Thoracic aorta (tissue), 2 donors: ENCODE data around the gene LRRC8D. TPM values are rescaled to one million over a fixed set of nuclear protein-coding genes. Genes with fewer than 3 reads are reported as not detected.
"Not testable (repeated sequence)": the region's sequence is repeated elsewhere in the genome, so short reads cannot be mapped to it uniquely, and the experiment has no call there.

Experiments used
- ATAC-seq: fragments of 150-250 bp; one replicate; pipeline ENCODE4 v1.8.0; 2017; ENCODE audit warnings: low read depth; ENCODE audit not compliant: insufficient number of reproducible peaks, low FRiP score
- DNase-seq: peaks from one replicate; pipeline ENCODE4 v3.0.0-alpha.2; 2020; ENCODE audit warnings: low spot score
- H3K27ac ChIP-seq, 2 donors: fragments of 200-600 bp; sonication (generic); 1 replicate in 1 of 2; 2 replicates in 1 of 2; pipeline ENCODE4 v1.5.1; 2016; ENCODE audit warnings: mild to moderate bottlenecking in 2 of 2, moderate library complexity in 2 of 2
- H3K27me3 ChIP-seq: fragments of 200-600 bp; sonication (generic); replicated peaks from 2 replicates; pipeline ENCODE4 v1.6.0; 2016; ENCODE audit warnings: mild to moderate bottlenecking; ENCODE audit not compliant: insufficient read depth
- H3K36me3 ChIP-seq: fragments of 200-600 bp; sonication (generic); one replicate; pipeline ENCODE4 v1.5.1; 2016
- H3K4me1 ChIP-seq, 2 donors: fragments of 200-600 bp; sonication (generic); 1 replicate in 1 of 2; 2 replicates in 1 of 2; pipeline versions ENCODE4 v1.5.1 to v1.6.0; 2016; ENCODE audit warnings: low read depth in 2 of 2, mild to moderate bottlenecking in 1 of 2; ENCODE audit not compliant: control insufficient read depth in 1 of 2
- H3K4me3 ChIP-seq: fragments of 200-600 bp; sonication (generic); 2 replicates; pipeline ENCODE4 v1.5.1; 2016; ENCODE audit warnings: mild to moderate bottlenecking
- H3K9me3 ChIP-seq: fragments of 200-600 bp; sonication (generic); 2 replicates; pipeline ENCODE4 v1.5.1; 2016
- CTCF ChIP-seq: fragments of 200-600 bp; sonication (generic); IDR thresholded peaks from one replicate; pipeline ENCODE4 v1.5.1; 2019; ENCODE audit warnings: antibody characterized with exemption
- total RNA-seq, 2 donors: library from RNA; depleted of rRNA; stranded (reverse); fragments of >200 nt; gene quantifications; one replicate each; pipeline versions ENCODE4 v1.1.0 to v1.2.3, GENCODE V29; 2016

The LRRC8D gene
- 10 to 100 TPM in 1 of 2 donors, 1 to 10 TPM in 1; 8.8 to 10.7 TPM for total RNA-seq

GRCh38 chr1:89820422-89821321 is at the start of gene LRRC8D:
Gene LRRC8D (plus strand): TSS chr1:89821032. CDS start chr1:89933069, 112,037 bp downstream.
- Histone ChIP-seq H3K9me3 (no peaks in the 10 kb centered on the region), H3K36me3 (no peaks in the 10 kb centered on the region), H3K27me3 (no peaks in the 10 kb centered on the region), H3K27ac (peak within 1 kb of the TSS in 1 of 2 donors; percentile 36), H3K4me1 (peaks cover 0 to 13% of the 10 kb centered on the region in 2 donors), H3K4me3 (peak within 1 kb of the TSS; percentile 94)
- ATAC-seq, result peak; percentile 73
- DNase-seq, result no peak
- TF ChIP-seq CTCF, result no peak

GRCh38 chr1:89771991-89772560 is 48.8 kb upstream of the LRRC8D start:
- no peaks in the 10 kb centered on the region for H3K36me3 ChIP-seq
- H3K27ac ChIP-seq, result no peak overlapping the region
- TF ChIP-seq CTCF, result no peak
- no peak for ATAC-seq
- no peaks in the 10 kb centered on the region for H3K9me3 ChIP-seq
- H3K4me1 ChIP-seq, result no peaks in the 10 kb centered on the region
- H3K27me3 ChIP-seq, result no peaks in the 10 kb centered on the region
- no peak overlapping the region for H3K4me3 ChIP-seq
- no peak for DNase-seq

- not testable (repeated sequence) for H3K27me3 ChIP-seq, ATAC-seq, H3K4me1 ChIP-seq, DNase-seq, H3K4me3 ChIP-seq, H3K36me3 ChIP-seq, H3K27ac ChIP-seq, H3K9me3 ChIP-seq
These were observed 44.7 kb upstream of the LRRC8D start for GRCh38 chr1:89776104-89776503.

GRCh38 chr1:89777271-89777670 is 43.6 kb upstream of the LRRC8D start:
- not testable (repeated sequence) for ATAC-seq

GRCh38 chr1:89779151-89779940 is 41.5 kb upstream of the LRRC8D start:
- Histone ChIP-seq H3K36me3 (no peaks in the 10 kb centered on the region), H3K4me3 (no peak overlapping the region), H3K27me3 (no peaks in the 10 kb centered on the region), H3K4me1 (no peaks in the 10 kb centered on the region), H3K9me3 (no peaks in the 10 kb centered on the region), H3K27ac (no peak overlapping the region)
- TF ChIP-seq CTCF, result no peak
- ATAC-seq (no peak), DNase-seq (no peak)

More at GRCh38 chr1:89777271-89777670, 43.6 kb upstream of the LRRC8D start:
- H3K9me3 ChIP-seq, H3K27ac ChIP-seq, H3K4me1 ChIP-seq, H3K4me3 ChIP-seq, H3K27me3 ChIP-seq, H3K36me3 ChIP-seq, DNase-seq: not testable (repeated sequence)

GRCh38 chr1:89780721-89781120 is 40.1 kb upstream of the LRRC8D start:
- Histone ChIP-seq H3K9me3 (no peaks in the 10 kb centered on the region), H3K4me3 (no peak overlapping the region), H3K27ac (no peak overlapping the region), H3K27me3 (no peaks in the 10 kb centered on the region), H3K36me3 (no peaks in the 10 kb centered on the region), H3K4me1 (no peaks in the 10 kb centered on the region)
- DNase-seq (no peak), ATAC-seq (no peak)
- TF ChIP-seq CTCF, result no peak
